AG09319 (cell line): ENCODE measurements around the gene CAPZA2.
"Not testable (repeated sequence)": the region's sequence is repeated elsewhere in the genome, so short reads cannot be mapped to it uniquely, and the experiment has no call there.

Source experiments
- DNase-seq: peaks from one replicate; pipeline ENCODE4 v3.0.0-alpha.2; 2010; ENCODE audit warnings: low read depth; ENCODE audit errors: extremely low read depth
- TF ChIP-seq, protein P1 (sequence below): IDR thresholded peaks from 2 replicates; pipeline ENCODE4 v1.5.1; 2011; ENCODE audit warnings: low read depth, mild to moderate bottlenecking, inconsistent platforms, low read length, moderate library complexity

CAPZA2 gene

GRCh38 chr7:116932566-116932965, 70.2 kb downstream of the CAPZA2 start:
- no peak for DNase-seq
- TF ChIP-seq, protein P1, sequence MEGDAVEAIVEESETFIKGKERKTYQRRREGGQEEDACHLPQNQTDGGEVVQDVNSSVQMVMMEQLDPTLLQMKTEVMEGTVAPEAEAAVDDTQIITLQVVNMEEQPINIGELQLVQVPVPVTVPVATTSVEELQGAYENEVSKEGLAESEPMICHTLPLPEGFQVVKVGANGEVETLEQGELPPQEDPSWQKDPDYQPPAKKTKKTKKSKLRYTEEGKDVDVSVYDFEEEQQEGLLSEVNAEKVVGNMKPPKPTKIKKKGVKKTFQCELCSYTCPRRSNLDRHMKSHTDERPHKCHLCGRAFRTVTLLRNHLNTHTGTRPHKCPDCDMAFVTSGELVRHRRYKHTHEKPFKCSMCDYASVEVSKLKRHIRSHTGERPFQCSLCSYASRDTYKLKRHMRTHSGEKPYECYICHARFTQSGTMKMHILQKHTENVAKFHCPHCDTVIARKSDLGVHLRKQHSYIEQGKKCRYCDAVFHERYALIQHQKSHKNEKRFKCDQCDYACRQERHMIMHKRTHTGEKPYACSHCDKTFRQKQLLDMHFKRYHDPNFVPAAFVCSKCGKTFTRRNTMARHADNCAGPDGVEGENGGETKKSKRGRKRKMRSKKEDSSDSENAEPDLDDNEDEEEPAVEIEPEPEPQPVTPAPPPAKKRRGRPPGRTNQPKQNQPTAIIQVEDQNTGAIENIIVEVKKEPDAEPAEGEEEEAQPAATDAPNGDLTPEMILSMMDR, result no peak

DNA sequence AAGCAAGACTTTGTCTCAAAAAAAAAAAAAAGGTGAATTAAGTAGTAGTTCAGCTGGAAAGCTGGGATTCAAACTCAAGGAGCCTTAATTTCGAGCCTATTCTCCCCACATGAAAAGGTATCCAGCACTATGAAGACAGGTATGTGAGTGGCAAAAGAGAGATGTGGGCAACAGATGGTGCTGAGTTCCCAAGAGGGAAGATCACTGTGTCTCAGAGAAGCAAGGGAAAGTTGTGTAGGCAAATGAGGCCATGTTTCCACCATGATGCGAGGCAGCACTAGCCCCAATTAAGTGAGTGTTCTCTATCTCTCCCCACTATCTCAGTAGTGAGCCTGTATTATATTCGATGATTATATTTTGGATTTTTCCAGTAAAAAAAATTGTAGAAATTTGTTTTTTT, 71.1 kb downstream of the CAPZA2 start:
- TF ChIP-seq, protein P1, result no peak
- no peak for DNase-seq

DNA sequence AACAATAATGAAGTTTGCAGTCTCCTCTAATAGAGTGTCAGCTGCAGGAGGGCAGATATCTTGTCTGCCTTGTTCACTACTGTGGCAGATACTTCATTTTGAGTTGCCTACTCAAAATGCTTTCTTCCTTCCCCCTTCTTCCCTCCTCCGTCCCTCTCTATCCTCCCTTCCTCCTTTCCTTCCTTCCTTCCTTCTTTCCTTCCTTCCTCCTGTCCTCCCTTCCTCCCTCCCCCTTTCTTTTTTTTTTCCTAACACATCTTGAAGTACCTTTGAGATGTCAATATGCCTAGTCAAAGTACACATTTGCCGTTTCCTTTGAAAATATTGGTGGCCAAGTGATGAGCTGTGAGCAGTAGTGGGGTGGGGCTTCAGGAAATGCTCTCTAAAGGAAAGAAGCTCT, 72.2 kb downstream of the CAPZA2 start:
- no peak for DNase-seq
- TF ChIP-seq, protein P1, result no peak

- not testable (repeated sequence) for DNase-seq
These were observed 74.5 kb downstream of the CAPZA2 start for GRCh38 chr7:116936844-116937243.

DNA sequence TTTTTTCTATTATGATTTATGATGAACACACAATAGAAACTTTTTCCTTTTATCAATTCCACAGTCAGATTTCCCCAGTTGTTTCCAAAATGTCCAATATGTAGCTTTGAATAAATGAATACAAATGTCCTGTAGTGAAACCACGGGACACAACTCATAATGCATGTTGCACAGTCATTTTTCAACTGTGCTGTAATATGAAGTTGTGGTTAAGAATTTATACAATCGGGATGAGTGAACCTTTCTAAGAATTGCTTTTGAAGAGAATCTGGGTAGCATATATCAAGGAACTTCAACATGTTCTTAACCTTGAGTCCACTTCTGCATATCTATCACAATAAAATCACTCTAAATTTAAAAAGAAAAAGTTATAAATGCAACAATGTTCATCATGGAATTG, 76.3 kb downstream of the CAPZA2 start:
- no peak for DNase-seq
- TF ChIP-seq, protein P1, result no peak

GRCh38 chr7:116940689-116941370, 78.4 kb downstream of the CAPZA2 start:
- TF ChIP-seq, protein P1, result no peak
- no peak for DNase-seq

- TF ChIP-seq, protein P1, result no peak
- DNase-seq, result no peak
These were observed 80.1 kb downstream of the CAPZA2 start for GRCh38 chr7:116942504-116942903.

- DNase-seq, result no peak
- TF ChIP-seq, protein P1, result no peak
These were observed 86.5 kb downstream of the CAPZA2 start for GRCh38 chr7:116948934-116949333.
